Ovary (tissue), 9 donors: ENCODE results near the gene TLL2. TPM values are rescaled to one million over a fixed set of nuclear protein-coding genes. Genes with fewer than 3 reads are reported as not detected.
"Not testable (repeated sequence)": the region's sequence is repeated elsewhere in the genome, so short reads cannot be mapped to it uniquely, and the experiment has no call there.

Experiments used
- DNase-seq, 5 donors: peaks; one replicate each; pipeline ENCODE4 v3.0.0-alpha.2; 2019 to 2020
- H3K27ac ChIP-seq, 2 donors: fragments of 200-600 bp; one replicate each; pipeline versions ENCODE4 v1.5.1 to v1.8.0; 2019 to 2022
- H3K27me3 ChIP-seq: fragments of 200-600 bp; one replicate; pipeline ENCODE4 v1.8.0; 2022
- H3K36me3 ChIP-seq: fragments of 200-600 bp; sonication (generic); one replicate; pipeline ENCODE4 v1.5.1; 2019
- H3K4me1 ChIP-seq: one replicate; pipeline ENCODE4 v1.8.1; 2013; ENCODE audit warnings: mild to moderate bottlenecking, moderate library complexity; ENCODE audit not compliant: insufficient read depth
- H3K4me3 ChIP-seq: fragments of 200-600 bp; sonication (generic); one replicate; pipeline ENCODE4 v1.5.1; 2017
- H3K9me3 ChIP-seq, 2 donors: fragments of 200-600 bp in 1 of 2; sonication (generic) in 1 of 2; one replicate each; pipeline versions ENCODE4 v1.5.1 to v1.8.1; 2013 to 2019; ENCODE audit warnings: mild to moderate bottlenecking in 1 of 2, moderate library complexity in 1 of 2
- CTCF ChIP-seq, 3 donors: fragments of 450-650 bp in 2 of 3; fragments of 200-600 bp in 1 of 3; IDR thresholded peaks; one replicate each; pipeline versions ENCODE4 v1.5.1 to v1.8.0; 2016 to 2022; ENCODE audit warnings: antibody characterized with exemption in 3 of 3, mild to moderate bottlenecking in 1 of 3
- EP300 ChIP-seq: sonication (generic); formaldehyde crosslinking; IDR thresholded peaks from one replicate; pipeline ENCODE4 v1.6.1; 2017; ENCODE audit warnings: antibody characterized with exemption
- POLR2A ChIP-seq: fragments of 450-650 bp; IDR thresholded peaks from one replicate; pipeline ENCODE4 v1.6.1; 2017; ENCODE audit warnings: antibody characterized with exemption, mild to moderate bottlenecking, moderate library complexity
- WGBS, 3 donors: extraction: QIAGEN DNeasy Blood & Tissue Kit in 1 of 3; methylation state at CpG; one replicate each; pipeline versions ENCODE4 v1.1.5 to v1.1.7; 2013 to 2017; 5-methylcytosine and 5-hydroxymethylcytosine counted together
- intact Hi-C, 4 donors: fragments of 100-400 bp; cut with DNase I; formaldehyde crosslinking; loops; one replicate each; pipeline versions ENCODE4 v1.11.0 to v1.15.1; 2022 to 2023
- polyA plus RNA-seq, 2 donors: library from polyadenylated mRNA; stranded (reverse); fragments of 200-250 nt in 1 of 2; fragments of 350-450 nt in 1 of 2; fragmentation: Illumina TruSeq in 1 of 2; extraction: RNeasy Lipid Tissue Mini Kit (QIAGEN cat#74804) in 1 of 2; gene quantifications; one replicate each; pipeline ENCODE4 v1.2.3, GENCODE V29; 2013 to 2014
- total RNA-seq, 7 donors: library from RNA; depleted of rRNA in 2 of 7; stranded (reverse); fragments of >200 nt in 2 of 7; fragmentation: NEBNext Ultra II Directional in 3 of 7; extraction: Animal tissue kit (Norgen Biotek cat#: 25700) in 3 of 7; gene quantifications; one replicate each; pipeline versions ENCODE4 v1.1.0 to v1.2.4, GENCODE V29; 2016 to 2023
- donor health status: DM: no; HTN: no; CAD: no; lungs with moderate emphysema.
- donor health status: DM: no; HTN: no; CAD: no.
- donor health status: Bipolar disorder and iron deficiency.
- donor health status: DM: yes; HTN: yes; CAD: no.
- donor health status: DM: no; HTN: no; CAD: no.
- donor health status: DM: yes; HTN: yes; CAD: no.

Gene TLL2
- total and polyA plus RNA-seq, 9 donors = 0.07 to 0.68 (median 0.29) TPM; not detected in 1

- Histone ChIP-seq H3K36me3 (no peaks in the 10 kb centered on the region), H3K27ac (no peak overlapping the region), H3K27me3 (no peaks in the 10 kb centered on the region), H3K9me3 (no peaks in the 10 kb centered on the region), H3K4me1 (no peaks in the 10 kb centered on the region), H3K4me3 (no peak overlapping the region)
- DNase-seq = no peak
- intact Hi-C loops = no loop called here
- TF ChIP-seq EP300 (no peak), CTCF (IDR thresholded peaks at IDR 0.05) (no peak), POLR2A (no peak)
- WGBS, 3 donors = 92 to 94% (median 93%) methylated on average over 3 of the region's 3 CpGs
Observed at GRCh38 chr10:96555330-96555729, 41.6 kb upstream of the TLL2 start.

DNA sequence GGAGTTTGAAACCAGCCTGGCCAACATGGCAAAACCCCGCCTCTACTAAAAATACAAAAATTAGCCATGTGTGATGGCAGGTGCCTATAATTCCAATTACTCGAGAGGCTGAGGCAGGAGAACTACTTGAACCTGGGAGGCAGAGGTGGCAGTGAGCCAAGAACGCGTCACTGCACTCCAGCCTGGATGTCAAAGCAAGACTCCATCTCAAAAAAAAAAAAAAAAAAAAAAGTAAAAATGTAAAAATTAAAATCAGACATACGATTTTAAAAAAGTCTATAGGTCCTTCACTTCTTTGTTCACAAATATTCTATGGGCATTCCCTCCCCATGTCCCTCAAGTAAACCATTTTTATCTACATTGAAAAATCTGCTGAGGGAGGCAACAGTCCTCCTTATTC is 34.9 kb upstream of the TLL2 start:
- Histone ChIP-seq H3K9me3 (no peaks in the 10 kb centered on the region), H3K27me3 (no peaks in the 10 kb centered on the region), H3K36me3 (no peaks in the 10 kb centered on the region), H3K4me1 (no peaks in the 10 kb centered on the region), H3K4me3 (no peak overlapping the region), H3K27ac (no peak overlapping the region)
- intact Hi-C loops = no loop called here
- 76 to 80% (median 78%) methylated on average over 5 of the region's 5 CpGs for WGBS, 3 donors
- peak; percentile 12 to 44 (median 35) for DNase-seq
- TF ChIP-seq CTCF (IDR thresholded peaks at IDR 0.05) (no peak), EP300 (no peak), POLR2A (no peak)

DNA sequence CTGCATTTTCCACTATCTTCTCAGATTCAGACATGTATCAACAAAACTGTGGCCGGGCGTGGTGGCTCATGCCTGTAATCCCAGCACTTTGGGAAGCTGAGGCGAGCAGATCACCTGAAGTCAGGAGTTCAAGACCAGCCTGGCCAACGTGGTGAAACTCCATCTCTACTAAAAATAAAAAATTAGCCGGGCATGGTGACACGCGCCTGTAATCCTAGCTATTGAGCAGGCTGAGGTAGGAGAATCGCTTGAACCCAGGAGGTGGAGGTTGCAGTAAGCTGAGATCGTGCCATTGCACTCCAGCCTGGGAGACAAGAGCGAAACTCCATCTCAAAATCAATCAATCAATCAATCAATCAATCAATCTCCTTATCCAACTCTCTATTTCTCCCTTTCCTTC is 31.8 kb upstream of the TLL2 start:
- H3K4me3 ChIP-seq, H3K27ac ChIP-seq, H3K9me3 ChIP-seq, H3K36me3 ChIP-seq, intact Hi-C loops, H3K27me3 ChIP-seq, H3K4me1 ChIP-seq, DNase-seq: not testable (repeated sequence)
- WGBS, 3 donors = 92 to 95% (median 92%) methylated on average over 10 of the region's 10 CpGs

- Histone ChIP-seq H3K9me3 (no peaks in the 10 kb centered on the region), H3K36me3 (no peaks in the 10 kb centered on the region), H3K4me1 (no peaks in the 10 kb centered on the region), H3K4me3 (no peak overlapping the region), H3K27ac (no peak overlapping the region), H3K27me3 (no peaks in the 10 kb centered on the region)
- TF ChIP-seq POLR2A (no peak), CTCF (IDR thresholded peaks at IDR 0.05) (no peak), EP300 (no peak)
- DNase-seq = no peak
- 94 to 98% (median 95%) methylated on average over 2 of the region's 2 CpGs for WGBS, 3 donors
- intact Hi-C loops = no loop called here
Observed at GRCh38 chr10:96541921-96542320, 28.2 kb upstream of the TLL2 start.

DNA sequence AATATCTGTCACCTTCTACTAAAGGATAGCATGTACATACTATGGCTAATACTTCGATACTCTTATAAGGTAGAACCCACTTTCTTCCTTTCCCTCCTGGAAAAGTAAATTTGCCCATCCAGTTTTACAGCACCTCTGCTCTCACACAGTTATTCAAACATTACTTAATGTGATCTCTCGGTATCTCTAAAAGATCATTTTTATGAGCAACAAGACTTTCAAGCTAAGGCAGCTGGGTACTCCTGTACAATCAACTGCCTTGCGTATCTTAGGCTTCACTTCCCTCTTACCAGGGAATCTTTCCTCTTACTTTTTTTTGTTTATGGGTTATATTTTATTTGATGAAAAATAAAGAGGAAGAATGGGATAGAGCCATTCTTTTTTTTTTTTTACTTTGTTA is 26.5 kb upstream of the TLL2 start:
- no peaks in the 10 kb centered on the region for H3K9me3 ChIP-seq
- intact Hi-C loops = no loop called here
- H3K27ac ChIP-seq = no peak overlapping the region
- no peak overlapping the region for H3K4me3 ChIP-seq
- 96 to 99% (median 98%) methylated on average over 3 of the region's 3 CpGs for WGBS, 3 donors
- DNase-seq = no peak
- TF ChIP-seq EP300 (no peak), CTCF (IDR thresholded peaks at IDR 0.05) (no peak), POLR2A (no peak)
- no peaks in the 10 kb centered on the region for H3K4me1 ChIP-seq
- H3K36me3 ChIP-seq = no peaks in the 10 kb centered on the region
- H3K27me3 ChIP-seq = no peaks in the 10 kb centered on the region
